Fibroblast of villous mesenchyme (primary cell): ENCODE data around the gene STK32B. TPM values are rescaled to one million over a fixed set of nuclear protein-coding genes. Genes with fewer than 3 reads are reported as not detected.
"Not testable (repeated sequence)": the region's sequence is repeated elsewhere in the genome, so short reads cannot be mapped to it uniquely, and the experiment has no call there.

Experiments
- DNase-seq: peaks from one replicate; pipeline ENCODE4 v3.0.0-alpha.2; 2010; ENCODE audit warnings: low read depth
- H3K4me3 ChIP-seq: 2 replicates; pipeline ENCODE4 v1.5.1; 2011; ENCODE audit warnings: low read depth, mild to moderate bottlenecking, low read length
- total RNA-seq: library from RNA; depleted of rRNA; stranded (reverse); fragments of >200 nt; gene quantifications from 2 replicates; pipeline ENCODE4 v1.2.3, GENCODE V29; 2012
- TF ChIP-seq, protein P1 (sequence below): IDR thresholded peaks from 2 replicates; pipeline ENCODE4 v1.5.1; 2012; ENCODE audit warnings: low read depth, mild to moderate bottlenecking, low read length; ENCODE audit not compliant: insufficient read depth

The STK32B gene
- total RNA-seq, 1 donor = 2.6 TPM

DNA sequence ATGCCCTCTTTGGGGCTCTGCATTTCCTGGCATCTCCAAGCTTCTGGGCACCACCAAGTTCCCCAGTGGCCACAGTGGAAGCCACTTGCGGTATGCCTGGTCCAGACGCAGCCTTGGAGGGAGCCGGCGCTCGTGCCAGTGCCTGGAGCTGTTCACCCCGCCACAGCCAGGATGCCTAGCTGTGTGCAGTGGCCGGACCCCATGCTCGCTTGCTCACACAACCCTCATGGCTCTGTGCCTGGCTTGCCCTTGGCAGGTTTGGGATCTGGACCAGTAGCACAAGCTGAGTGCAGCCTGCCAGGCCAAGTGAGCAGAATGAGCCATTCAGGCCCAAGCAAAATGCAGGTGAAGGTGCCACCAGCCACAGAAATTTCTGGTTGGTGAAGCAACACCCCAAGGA is 373.6 kb downstream of the STK32B start:
- DNase-seq = no peak
- TF ChIP-seq, protein P1, sequence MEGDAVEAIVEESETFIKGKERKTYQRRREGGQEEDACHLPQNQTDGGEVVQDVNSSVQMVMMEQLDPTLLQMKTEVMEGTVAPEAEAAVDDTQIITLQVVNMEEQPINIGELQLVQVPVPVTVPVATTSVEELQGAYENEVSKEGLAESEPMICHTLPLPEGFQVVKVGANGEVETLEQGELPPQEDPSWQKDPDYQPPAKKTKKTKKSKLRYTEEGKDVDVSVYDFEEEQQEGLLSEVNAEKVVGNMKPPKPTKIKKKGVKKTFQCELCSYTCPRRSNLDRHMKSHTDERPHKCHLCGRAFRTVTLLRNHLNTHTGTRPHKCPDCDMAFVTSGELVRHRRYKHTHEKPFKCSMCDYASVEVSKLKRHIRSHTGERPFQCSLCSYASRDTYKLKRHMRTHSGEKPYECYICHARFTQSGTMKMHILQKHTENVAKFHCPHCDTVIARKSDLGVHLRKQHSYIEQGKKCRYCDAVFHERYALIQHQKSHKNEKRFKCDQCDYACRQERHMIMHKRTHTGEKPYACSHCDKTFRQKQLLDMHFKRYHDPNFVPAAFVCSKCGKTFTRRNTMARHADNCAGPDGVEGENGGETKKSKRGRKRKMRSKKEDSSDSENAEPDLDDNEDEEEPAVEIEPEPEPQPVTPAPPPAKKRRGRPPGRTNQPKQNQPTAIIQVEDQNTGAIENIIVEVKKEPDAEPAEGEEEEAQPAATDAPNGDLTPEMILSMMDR = no peak
- H3K4me3 ChIP-seq = no peak overlapping the region

DNA sequence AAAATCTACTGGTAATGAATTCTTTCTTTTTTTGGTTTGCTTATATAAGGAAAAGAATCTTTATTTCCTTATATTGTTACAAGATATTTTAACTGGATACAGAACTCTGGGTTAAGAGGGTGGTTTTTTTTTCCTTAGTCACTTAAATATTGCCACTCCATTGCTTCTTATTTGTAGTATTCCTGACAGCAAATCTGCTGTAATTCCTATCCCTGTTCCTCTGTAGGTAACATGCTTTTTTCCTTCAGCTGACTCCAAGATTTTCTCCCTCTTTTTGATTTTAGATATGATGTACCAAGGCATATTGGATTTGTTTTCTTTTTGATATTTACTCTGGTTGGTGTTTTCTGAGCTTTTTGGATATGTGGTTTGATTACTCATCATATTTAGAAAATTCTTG is 378.5 kb downstream of the STK32B start:
- TF ChIP-seq, protein P1 = no peak
- H3K4me3 ChIP-seq = no peak overlapping the region
- no peak for DNase-seq

DNA sequence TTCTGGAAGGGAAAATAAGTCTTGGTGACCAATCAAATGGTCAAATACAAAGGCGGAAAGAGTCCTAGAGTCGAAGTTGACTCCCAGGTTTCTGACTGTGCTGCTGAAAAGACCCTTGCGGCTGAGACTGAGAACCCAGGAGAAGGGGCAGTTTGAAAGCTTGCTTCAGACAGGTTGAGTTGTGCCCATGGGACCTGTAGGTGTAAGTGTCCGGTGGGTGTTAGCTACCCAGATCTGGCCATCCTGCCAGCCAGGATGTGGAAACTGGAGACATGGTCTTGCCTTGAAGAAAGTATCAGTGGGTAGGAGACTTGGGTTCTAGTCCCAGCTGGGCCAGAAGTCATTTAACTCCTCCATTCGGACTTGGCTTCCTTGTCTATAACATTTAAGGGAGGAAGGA is 381.9 kb downstream of the STK32B start:
- DNase-seq = no peak
- TF ChIP-seq, protein P1 = no peak
- no peak overlapping the region for H3K4me3 ChIP-seq

DNA sequence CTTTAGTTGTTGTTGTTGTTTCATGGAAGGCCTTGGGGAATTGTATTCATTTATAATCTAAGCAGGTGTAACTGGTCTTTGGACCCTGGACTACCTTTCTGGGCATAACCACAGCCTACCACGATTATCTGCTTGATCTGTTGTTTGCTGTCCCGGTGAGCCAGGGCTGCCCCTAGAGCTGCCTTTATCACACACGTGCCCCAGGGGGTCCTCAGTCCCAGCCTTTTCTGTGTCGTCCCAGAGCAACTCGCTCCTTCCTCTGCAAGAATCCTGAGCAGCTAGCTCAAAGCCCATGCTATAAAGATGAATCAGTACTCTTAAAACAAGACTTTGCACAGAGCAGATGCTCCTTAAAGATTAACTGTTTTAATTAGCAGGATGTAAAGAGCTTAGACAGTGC is 383.9 kb downstream of the STK32B start:
- no peak overlapping the region for H3K4me3 ChIP-seq
- no peak for DNase-seq
- TF ChIP-seq, protein P1 = no peak

DNA sequence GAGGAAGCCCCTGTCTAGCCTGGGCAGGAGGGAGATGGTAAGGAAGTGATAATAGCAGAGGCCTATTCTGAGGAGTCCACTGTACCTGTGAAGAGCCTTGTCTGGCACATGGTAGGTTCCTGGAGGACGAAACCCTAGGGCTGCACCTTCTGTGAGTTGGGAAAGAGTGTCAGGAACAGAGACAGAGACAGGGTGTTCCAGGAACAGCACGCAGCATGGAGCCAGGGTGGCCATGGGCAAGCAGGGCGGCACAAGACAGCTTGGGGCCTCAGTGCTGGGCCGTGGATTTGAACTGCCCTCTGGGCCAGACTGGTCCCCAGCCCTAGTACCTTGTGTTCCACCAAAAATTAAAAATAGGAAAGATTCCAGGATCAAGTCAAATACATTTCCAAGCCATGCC is 384.5 kb downstream of the STK32B start:
- DNase-seq = no peak
- H3K4me3 ChIP-seq = no peak overlapping the region
- TF ChIP-seq, protein P1 = no peak

DNA sequence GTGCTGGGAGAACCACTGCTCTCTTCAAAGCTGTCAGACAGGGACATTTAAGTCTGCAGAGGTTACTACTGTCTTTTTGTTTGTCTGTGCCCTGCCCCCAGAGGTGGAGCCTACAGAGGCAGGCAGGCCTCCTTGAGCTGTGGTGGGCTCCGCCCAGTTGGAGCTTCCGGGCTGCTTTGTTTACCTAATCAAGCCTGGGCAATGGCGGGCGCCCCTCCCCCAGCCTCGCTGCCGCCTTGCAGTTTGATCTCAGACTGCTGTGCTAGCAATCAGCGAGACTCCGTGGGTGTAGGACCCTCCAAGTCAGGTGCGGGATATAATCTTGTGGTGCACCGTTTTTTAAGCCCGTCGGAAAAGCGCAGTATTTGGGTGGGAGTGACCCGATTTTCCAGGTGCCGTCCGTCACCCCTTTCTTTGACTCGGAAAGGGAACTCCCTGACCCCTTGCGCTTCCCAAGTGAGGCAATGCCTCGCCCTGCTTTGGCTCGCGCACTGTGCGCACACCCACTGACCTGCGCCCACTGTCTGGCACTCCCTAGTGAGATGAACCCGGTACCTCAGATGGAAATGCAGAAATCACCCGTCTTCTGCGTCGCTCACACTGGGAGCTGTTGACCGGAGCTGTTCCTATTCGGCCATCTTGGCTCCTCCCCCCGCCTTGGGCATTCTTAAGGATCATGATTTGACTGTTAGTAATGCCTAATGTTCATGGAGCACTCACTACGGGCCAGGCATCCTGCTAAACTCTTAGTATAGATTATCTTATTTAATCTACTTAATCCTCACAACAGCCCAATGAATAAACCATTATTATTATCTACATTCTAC is 392.9 kb downstream of the STK32B start:
- DNase-seq = not testable (repeated sequence)

DNA sequence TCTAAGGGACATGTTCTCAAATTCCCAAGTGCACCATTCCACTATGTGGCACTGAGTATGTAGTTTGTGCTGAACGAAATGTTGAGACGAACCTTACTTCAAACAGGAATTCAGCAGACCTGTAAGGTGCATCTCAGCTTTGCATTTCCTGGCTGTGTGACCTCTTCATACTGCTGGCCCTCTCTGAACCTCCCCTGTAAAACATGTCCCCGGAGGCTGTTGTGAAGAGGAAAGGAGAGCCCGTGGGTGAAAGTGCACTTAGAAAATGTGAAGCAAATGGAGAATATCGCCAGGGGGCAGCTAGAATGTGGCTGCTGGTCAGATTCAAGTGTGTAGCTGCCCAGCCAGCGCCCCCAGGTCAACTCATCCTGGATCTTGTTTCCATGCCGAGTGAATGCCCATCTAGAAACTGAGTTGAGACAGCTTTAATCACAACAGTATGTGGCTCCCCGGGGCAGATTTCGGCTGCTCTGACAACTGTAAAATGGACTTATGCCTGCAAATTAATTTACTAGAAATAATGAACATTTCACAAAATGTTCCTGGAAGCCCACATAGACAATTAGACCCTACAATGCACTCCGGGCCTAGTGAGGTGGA is 393.7 kb downstream of the STK32B start:
- DNase-seq = no peak
- H3K4me3 ChIP-seq = no peak overlapping the region
- TF ChIP-seq, protein P1 = no peak

More for the DNA sequence above, 392.9 kb downstream of the STK32B start:
- H3K4me3 ChIP-seq = peak overlapping the region; percentile 18
